Measurements from ENCODE around the gene LYPD6B.

The LYPD6B gene

DNA sequence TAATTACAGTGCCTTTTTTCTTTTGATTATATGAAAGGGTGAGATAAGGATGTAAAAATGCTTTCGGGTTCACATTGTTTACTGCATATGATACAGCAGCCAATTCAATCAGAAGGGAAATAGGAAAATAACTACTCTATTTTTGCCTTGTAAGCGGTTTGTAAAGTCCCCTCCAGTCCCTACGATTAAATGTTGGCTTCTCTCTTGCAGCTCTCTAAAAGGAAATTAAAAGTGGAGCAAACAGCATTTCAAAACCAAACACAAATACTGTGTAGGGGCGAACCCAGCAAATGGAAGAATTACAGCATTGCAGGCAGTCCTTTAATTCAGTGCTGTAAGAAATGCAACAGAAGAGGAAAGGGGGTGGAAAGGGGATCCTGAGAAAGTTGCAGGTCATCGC lies 18.9 kb downstream of the LYPD6B start:
- Histone ChIP-seq H3K27ac (ENCODE audit: low read depth, low read length, poor library complexity, severe bottlenecking) (no peak overlapping the region), H3K79me2 (ENCODE audit: insufficient read depth, low read length) (no peaks in the 10 kb centered on the region), H3F3A (ENCODE audit: insufficient read depth, low read length) (no peaks in the 10 kb centered on the region), H4K20me1 (ENCODE audit: insufficient read depth, low read length) (no peaks in the 10 kb centered on the region), H3K4me2 (ENCODE audit: low read length) (no peak overlapping the region), H3K27me3 (ENCODE audit: insufficient read depth, low read length) (no peaks in the 10 kb centered on the region), H3K36me3 (ENCODE audit: insufficient read depth, low read length) (no peaks in the 10 kb centered on the region), H3K9me3 (ENCODE audit: low read length) (no peaks in the 10 kb centered on the region), H3K4me3 (ENCODE audit: low read depth, low read length, poor library complexity, severe bottlenecking) (no peak overlapping the region), H3K4me1 (ENCODE audit: insufficient read depth, low read length, severe bottlenecking) (no peaks in the 10 kb centered on the region), H3K9me2 (ENCODE audit: low read depth, low read length) (no peaks in the 10 kb centered on the region), H2AFZ (ENCODE audit: low read length) (no peak overlapping the region), H3K9ac (ENCODE audit: low read length) (no peak overlapping the region)
- TF ChIP-seq EZH2 (IDR thresholded peaks at IDR 0.05; ENCODE audit: borderline replicate concordance, low read length), result no peak
- TF ChIP-seq, protein P1, sequence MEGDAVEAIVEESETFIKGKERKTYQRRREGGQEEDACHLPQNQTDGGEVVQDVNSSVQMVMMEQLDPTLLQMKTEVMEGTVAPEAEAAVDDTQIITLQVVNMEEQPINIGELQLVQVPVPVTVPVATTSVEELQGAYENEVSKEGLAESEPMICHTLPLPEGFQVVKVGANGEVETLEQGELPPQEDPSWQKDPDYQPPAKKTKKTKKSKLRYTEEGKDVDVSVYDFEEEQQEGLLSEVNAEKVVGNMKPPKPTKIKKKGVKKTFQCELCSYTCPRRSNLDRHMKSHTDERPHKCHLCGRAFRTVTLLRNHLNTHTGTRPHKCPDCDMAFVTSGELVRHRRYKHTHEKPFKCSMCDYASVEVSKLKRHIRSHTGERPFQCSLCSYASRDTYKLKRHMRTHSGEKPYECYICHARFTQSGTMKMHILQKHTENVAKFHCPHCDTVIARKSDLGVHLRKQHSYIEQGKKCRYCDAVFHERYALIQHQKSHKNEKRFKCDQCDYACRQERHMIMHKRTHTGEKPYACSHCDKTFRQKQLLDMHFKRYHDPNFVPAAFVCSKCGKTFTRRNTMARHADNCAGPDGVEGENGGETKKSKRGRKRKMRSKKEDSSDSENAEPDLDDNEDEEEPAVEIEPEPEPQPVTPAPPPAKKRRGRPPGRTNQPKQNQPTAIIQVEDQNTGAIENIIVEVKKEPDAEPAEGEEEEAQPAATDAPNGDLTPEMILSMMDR (IDR thresholded peaks at IDR 0.05; ENCODE audit: low read length), result no peak

DNA sequence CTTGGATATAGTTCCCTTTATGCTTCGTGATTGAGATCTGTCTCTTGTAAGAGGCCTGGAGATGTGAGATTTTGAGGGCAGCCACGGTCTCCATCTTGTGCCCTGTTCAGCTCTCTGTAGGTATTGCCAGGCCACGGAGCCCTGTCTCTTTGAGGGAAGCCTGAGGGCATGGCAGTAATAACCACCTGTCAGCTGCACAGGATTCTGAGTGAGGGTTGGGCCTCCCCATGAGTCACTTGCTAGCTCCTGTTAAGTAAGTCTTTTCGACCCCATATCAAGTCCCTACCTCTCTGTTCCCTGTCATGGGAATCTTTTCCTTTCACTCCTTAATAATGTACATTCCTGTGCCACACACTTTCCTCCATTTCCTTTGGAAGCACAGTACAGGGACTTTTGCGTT lies 20.4 kb downstream of the LYPD6B start:
- no peaks in the 10 kb centered on the region for H3K36me3 ChIP-seq (ENCODE audit: insufficient read depth, low read length)
- H3K9me3 ChIP-seq (ENCODE audit: low read length), result no peaks in the 10 kb centered on the region
- H2AFZ ChIP-seq (ENCODE audit: low read length), result no peak overlapping the region
- no peaks in the 10 kb centered on the region for H4K20me1 ChIP-seq (ENCODE audit: insufficient read depth, low read length)
- no peaks in the 10 kb centered on the region for H3K27me3 ChIP-seq (ENCODE audit: insufficient read depth, low read length)
- H3K9me2 ChIP-seq (ENCODE audit: low read depth, low read length), result no peaks in the 10 kb centered on the region
- no peaks in the 10 kb centered on the region for H3K4me1 ChIP-seq (ENCODE audit: insufficient read depth, low read length, severe bottlenecking)
- no peak overlapping the region for H3K9ac ChIP-seq (ENCODE audit: low read length)
- no peak overlapping the region for H3K4me3 ChIP-seq (ENCODE audit: low read depth, low read length, poor library complexity, severe bottlenecking)
- no peak overlapping the region for H3K4me2 ChIP-seq (ENCODE audit: low read length)
- no peaks in the 10 kb centered on the region for H3F3A ChIP-seq (ENCODE audit: insufficient read depth, low read length)
- TF ChIP-seq EZH2 (IDR thresholded peaks at IDR 0.05; ENCODE audit: borderline replicate concordance, low read length), result no peak
- TF ChIP-seq, protein P1 (IDR thresholded peaks at IDR 0.05; ENCODE audit: low read length), result no peak
- no peaks in the 10 kb centered on the region for H3K79me2 ChIP-seq (ENCODE audit: insufficient read depth, low read length)
- H3K27ac ChIP-seq (ENCODE audit: low read depth, low read length, poor library complexity, severe bottlenecking), result no peak overlapping the region

DNA sequence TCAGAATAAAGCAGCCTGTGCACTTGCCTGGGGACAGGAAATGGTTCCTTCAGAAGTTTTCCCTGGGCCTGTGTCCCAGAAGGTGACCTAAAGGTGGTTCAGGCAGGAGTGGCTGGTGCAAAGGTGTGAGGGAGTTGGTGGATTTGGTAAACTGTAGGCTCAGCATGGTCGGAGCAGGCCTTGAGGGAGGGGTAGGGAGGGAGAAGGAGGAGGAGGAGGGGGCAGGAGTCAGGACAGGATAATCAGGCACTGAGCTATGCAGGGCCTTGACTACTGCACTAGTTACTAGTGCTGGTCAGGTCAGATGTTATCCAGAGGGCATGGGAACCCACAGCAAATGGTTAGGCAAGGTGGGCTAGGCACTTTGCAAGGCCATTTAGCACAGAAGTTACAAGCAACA lies 21.3 kb downstream of the LYPD6B start:
- Histone ChIP-seq H3K9me3 (ENCODE audit: low read length) (no peaks in the 10 kb centered on the region), H3K79me2 (ENCODE audit: insufficient read depth, low read length) (no peaks in the 10 kb centered on the region), H2AFZ (ENCODE audit: low read length) (no peak overlapping the region), H3K27me3 (ENCODE audit: insufficient read depth, low read length) (no peaks in the 10 kb centered on the region), H3K36me3 (ENCODE audit: insufficient read depth, low read length) (no peaks in the 10 kb centered on the region), H4K20me1 (ENCODE audit: insufficient read depth, low read length) (no peaks in the 10 kb centered on the region), H3K27ac (ENCODE audit: low read depth, low read length, poor library complexity, severe bottlenecking) (no peak overlapping the region), H3K4me3 (ENCODE audit: low read depth, low read length, poor library complexity, severe bottlenecking) (no peak overlapping the region), H3F3A (ENCODE audit: insufficient read depth, low read length) (no peaks in the 10 kb centered on the region), H3K9me2 (ENCODE audit: low read depth, low read length) (no peaks in the 10 kb centered on the region), H3K4me2 (ENCODE audit: low read length) (no peak overlapping the region), H3K4me1 (ENCODE audit: insufficient read depth, low read length, severe bottlenecking) (no peaks in the 10 kb centered on the region), H3K9ac (ENCODE audit: low read length) (no peak overlapping the region)
- TF ChIP-seq, protein P1 (IDR thresholded peaks at IDR 0.05; ENCODE audit: low read length), result no peak
- no peak for TF ChIP-seq EZH2 (IDR thresholded peaks at IDR 0.05; ENCODE audit: borderline replicate concordance, low read length)

Measured in OCI-LY1 (cell line).